Stimulated activated CD8-positive, alpha-beta memory T cell treated with anti-CD3 and anti-CD28 coated beads, Interleukin-4, amount 100 ng/mL, for 4 hours (primary cell): Measurements from ENCODE around the gene JARID2.
"Not testable (repeated sequence)": the region's sequence is repeated elsewhere in the genome, so short reads cannot be mapped to it uniquely, and the experiment has no call there.

Experiments
- DNase-seq, 2 donors: peaks; one replicate each; pipeline ENCODE4 v3.0.0-alpha.2; 2020; ENCODE audit warnings: low read depth in 2 of 2, low spot score in 1 of 2

JARID2 gene

DNA sequence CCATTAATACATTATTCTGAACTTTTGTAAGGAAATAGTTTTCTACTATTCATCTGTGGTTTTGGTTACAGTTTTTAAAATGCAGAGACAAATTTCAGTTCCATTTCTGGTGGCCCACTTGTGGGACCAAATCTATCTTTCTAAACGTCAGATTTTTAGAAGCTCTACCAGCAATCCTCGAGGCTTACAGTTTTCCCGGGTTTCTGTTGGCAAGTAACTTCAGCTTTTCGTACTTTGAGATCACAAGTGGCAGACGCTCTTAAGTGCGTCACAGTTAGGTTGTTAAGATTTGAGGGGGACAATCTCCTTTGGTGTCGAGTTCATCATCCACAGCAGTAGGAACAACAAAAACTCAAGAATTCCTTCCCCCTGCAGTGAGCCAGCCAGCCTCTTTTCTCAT, 60.0 kb downstream of the JARID2 start:
- no peak for DNase-seq

DNA sequence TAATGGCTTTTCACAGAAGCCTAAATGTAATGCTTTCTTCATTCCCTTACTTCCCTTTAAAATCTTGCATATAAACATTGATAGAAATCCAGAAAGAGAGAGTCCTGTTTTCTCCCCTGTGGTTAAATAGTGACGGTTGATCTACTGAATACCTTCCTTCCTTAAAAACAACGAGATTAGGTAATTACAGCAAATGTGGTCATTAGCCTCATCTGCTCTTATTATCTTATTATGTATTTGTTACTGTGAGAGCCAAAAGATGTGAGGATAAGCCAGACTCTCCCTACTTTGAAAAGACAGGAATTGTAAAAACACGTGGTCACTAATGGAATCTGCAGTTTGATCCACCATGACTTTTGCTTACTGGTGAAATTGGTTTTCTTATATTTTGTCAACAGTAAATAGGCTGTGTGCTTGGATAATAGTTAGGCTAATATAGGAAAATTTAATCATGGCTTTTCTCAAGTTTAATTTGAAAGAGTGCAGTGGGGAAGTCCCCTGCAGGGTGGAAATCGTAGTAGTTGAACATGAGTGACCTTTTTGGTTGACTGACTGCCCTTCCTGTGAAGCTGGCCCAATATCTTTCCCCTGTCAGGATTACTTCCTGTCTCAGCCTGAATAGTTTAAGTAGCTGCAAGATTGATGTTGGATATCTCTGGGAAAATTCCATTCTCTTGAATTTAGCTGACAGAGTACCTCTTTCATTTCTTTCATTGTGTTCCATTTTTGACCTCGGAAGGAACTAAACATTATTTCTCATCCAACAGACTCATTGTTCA, 62.8 kb downstream of the JARID2 start:
- DNase-seq = no peak

DNA sequence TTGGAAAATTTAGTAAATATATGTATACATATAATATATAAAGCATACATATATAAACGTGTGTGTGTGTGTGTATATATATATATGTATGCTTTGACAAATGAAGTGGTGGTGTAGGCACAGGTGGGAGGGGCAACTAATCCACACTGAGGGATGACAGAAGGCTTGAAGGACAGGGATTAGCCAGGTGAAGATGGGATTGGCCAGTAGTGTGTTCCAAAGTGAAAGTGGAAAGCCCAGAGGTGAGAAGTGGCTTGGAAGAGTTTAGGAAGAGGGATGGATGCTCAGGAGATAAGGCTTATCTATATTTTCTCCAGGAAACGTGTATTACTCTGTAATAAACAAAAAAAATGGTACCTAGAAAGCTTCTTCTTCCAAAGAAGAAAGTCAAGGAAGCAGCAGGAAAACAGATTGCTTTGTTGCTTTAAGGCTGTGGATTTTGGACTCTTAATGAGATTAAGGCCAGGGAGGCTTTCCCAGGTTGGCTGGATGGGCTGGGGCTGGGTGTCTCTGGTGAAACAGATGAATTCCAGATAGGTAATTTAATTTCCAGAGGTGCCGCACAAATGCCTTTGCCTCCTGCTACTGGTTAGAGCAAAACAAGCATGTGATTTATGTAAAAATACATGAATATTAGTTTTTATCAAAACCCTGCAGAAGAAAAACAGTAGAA, 63.9 kb downstream of the JARID2 start:
- DNase-seq = no peak

DNA sequence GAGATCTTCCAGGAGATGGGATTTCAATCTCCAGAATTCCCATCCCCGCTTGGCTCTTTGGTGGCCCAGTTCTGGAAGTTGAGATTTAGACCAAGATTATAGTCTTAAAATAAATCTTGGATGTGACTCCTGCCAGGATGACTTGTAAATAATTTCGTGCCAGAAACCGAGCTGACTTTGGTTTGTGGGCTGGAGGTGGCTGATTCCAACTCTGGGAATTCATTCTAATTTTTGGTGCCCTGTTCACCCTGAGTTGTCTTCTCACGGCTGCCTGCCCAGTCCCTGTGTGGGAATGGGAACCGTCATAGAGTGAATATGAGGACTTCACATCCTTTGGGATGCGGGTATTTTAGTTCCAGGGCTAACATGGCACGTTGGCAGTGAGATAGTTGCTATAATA, 64.8 kb downstream of the JARID2 start:
- no peak for DNase-seq

DNA sequence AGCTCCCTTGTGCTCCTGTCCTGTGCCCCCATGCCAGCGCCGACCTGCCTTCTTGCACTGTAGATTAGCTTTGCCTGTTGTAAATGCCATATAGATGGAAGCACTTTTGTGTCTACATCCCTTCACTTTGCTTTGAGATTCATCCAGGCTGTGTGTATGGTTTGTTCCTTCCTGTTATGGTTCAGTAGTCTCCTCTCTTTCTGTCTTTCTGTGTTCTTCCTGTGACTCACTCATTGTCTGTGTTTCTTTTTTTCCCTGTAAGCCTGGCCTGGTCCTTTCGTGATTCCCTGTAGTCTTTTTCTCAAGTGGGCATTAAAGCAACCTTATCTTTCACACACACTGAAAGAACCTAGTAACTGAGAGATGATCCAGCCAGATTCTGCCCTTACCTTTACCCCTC, 66.6 kb downstream of the JARID2 start:
- DNase-seq = no peak

GRCh38 chr6:15313367-15313766, 67.5 kb downstream of the JARID2 start:
- DNase-seq = no peak

GRCh38 chr6:15316754-15317153, 70.9 kb downstream of the JARID2 start:
- DNase-seq = no peak

DNA sequence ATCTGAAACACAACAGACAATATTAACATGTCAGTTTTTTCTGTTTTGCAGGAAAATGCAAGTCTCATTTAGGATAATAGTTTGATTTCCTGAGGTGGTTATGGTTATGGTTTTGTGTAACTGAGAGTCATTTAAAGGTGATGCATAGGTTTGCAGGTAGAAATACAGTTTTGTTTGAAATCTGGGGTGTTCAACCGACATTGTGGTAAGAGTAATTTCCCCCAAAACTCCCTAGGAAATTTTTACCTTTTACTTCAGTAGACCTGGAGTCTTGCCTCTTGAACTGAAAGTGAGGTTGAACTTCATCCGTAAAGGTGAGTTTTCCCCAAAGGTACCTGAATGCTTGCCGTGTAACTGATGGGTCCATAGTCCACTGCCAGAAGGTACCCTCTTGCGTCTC, 71.4 kb downstream of the JARID2 start:
- DNase-seq = no peak

GRCh38 chr6:15317934-15318902, 72.3 kb downstream of the JARID2 start:
- DNase-seq = no peak

- DNase-seq = no peak
Observed at GRCh38 chr6:15319677-15320076, 73.8 kb downstream of the JARID2 start.

DNA sequence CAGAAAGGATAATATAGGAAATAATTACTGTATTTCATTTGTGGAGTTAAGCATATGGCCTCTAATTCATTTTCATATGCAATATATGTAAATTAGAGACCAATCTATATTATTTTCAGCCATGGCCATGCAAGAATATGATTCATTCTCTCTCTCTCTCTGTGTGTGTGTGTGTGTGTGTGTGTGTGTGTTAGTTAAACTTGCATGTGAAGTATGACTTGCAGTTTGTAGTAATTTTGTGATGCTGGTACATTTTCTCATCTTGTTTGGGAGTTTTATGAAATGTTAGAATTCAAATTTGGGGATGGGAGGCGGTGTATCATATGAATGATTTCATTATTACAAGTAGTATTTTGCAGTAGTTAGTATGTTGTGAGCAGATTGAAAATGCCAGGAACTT, 74.8 kb downstream of the JARID2 start:
- no peak for DNase-seq

GRCh38 chr6:15322184-15322583, 76.3 kb downstream of the JARID2 start:
- DNase-seq = no peak

- DNase-seq = no peak
Observed at GRCh38 chr6:15322781-15323536, 77.1 kb downstream of the JARID2 start.

GRCh38 chr6:15323611-15324010, 77.7 kb downstream of the JARID2 start:
- DNase-seq = not testable (repeated sequence)

GRCh38 chr6:15324427-15324985, 78.6 kb downstream of the JARID2 start:
- DNase-seq = no peak

DNA sequence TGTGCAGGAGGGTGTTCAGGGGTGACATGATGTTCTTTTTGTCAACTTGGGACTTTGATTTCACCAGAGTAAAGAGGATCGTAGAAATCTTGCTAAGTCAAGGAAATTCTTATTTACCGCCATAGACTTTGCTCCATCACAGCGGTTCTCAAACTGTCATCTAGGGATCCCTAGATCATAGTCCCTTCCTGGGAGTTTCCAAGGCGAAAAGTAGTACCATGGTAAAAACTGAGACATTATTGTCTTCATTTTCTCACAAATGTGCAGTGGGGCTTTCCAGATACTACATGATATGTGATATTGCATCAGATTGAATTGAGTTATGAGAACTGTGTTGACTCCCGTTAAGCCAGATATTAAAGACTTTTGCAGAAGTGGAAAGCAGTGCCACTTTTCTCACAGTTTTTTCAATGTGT, 79.7 kb downstream of the JARID2 start:
- no peak for DNase-seq

- DNase-seq = no peak
Observed at GRCh38 chr6:15326067-15326614, 80.3 kb downstream of the JARID2 start.

GRCh38 chr6:15327271-15327670, 81.4 kb downstream of the JARID2 start:
- no peak for DNase-seq

- DNase-seq = no peak
Observed at GRCh38 chr6:15329197-15329671, 83.4 kb downstream of the JARID2 start.
